OCI-LY3 (cell line): ENCODE data around the gene MLEC.

Experiments
- H2AFZ ChIP-seq: fragments of 200-600, 300-600 bp; shearing (Covaris generic); 2 replicates; pipeline ENCODE4 v1.6.0; 2014; ENCODE audit warnings: antibody characterized with exemption, low read depth, low read length
- H3K27ac ChIP-seq: fragments of 200-600, 300-600 bp; sonication (generic); 2 replicates; pipeline ENCODE4 v1.5.1; 2014; ENCODE audit warnings: mild to moderate bottlenecking, low read length, moderate library complexity, mixed read lengths
- H3K27me3 ChIP-seq: fragments of 200-600, 300-600 bp; sonication (generic); 2 replicates; pipeline ENCODE4 v1.6.1; 2014; ENCODE audit warnings: low read depth, low read length, mixed read lengths
- H3K36me3 ChIP-seq: fragments of 200-600, 300-600 bp; sonication (generic); replicated peaks from 2 replicates; pipeline ENCODE3; 2014; ENCODE audit warnings: low read depth, low read length, mixed read lengths
- H3K4me1 ChIP-seq: fragments of 300-600, 200-600 bp; sonication (generic); 2 replicates; pipeline ENCODE4 v1.6.1; 2014; ENCODE audit warnings: low read length, mixed read lengths
- H3K4me2 ChIP-seq: fragments of 200-600, 300-600 bp; sonication (generic); 2 replicates; pipeline ENCODE4 v1.6.1; 2014; ENCODE audit warnings: low read length, mixed read lengths
- H3K4me3 ChIP-seq: fragments of 300-600, 200-600 bp; sonication (generic); 2 replicates; pipeline ENCODE4 v1.5.1; 2014; ENCODE audit warnings: antibody characterized with exemption, mild to moderate bottlenecking, low read length, moderate library complexity
- H3K79me2 ChIP-seq: fragments of 300-600, 200-600 bp; shearing (Covaris generic); 2 replicates; pipeline ENCODE4 v1.6.1; 2014; ENCODE audit warnings: mild to moderate bottlenecking, low read length, mixed read lengths
- H3K9ac ChIP-seq: fragments of 300-600, 200-600 bp; shearing (Covaris generic); 2 replicates; pipeline ENCODE4 v1.6.0; 2014; ENCODE audit warnings: mild to moderate bottlenecking, low read length, moderate library complexity
- H3K9me3 ChIP-seq: fragments of 200-600, 300-600 bp; shearing (Covaris generic); 2 replicates; pipeline ENCODE4 v1.6.1; 2014; ENCODE audit warnings: low read length, mixed read lengths; ENCODE audit not compliant: insufficient read depth
- H4K20me1 ChIP-seq: fragments of 200-600, 300-600 bp; sonication (generic); 2 replicates; pipeline ENCODE4 v1.6.1; 2016; ENCODE audit warnings: low read length, mixed read lengths; ENCODE audit not compliant: insufficient read depth
- CTCF ChIP-seq: fragments of 200-600, 300-600 bp; sonication (generic); IDR thresholded peaks from 2 replicates; pipeline ENCODE4 v1.5.1; 2014; ENCODE audit warnings: antibody characterized with exemption, low read length, low read depth
- EZH2phosphoT487 ChIP-seq: fragments of 200-600 bp; shearing (Covaris generic); IDR thresholded peaks from 2 replicates; pipeline ENCODE4 v1.6.1; 2018; ENCODE audit warnings: antibody characterized with exemption, mixed run types, low read depth

MLEC gene

DNA sequence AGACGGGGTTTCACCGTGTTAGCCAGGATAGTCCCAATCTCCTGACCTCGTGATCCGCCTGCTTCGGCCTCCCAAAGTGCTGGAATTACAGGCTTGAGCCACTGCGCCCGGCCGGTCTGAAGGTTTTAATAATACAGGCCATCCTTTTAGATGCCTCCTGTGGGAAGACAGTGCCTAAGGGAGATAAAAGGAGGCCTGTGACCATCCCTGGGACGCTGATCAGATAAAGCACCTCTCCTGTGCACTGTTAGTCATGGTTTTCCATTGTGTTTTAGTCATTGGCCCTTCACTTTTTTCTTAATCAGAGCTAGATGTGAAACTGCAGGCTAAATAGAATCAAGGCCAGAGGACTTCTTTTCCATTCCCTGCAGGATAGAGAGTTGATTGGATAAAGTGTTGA is 31.1 kb downstream of the MLEC start:
- TF ChIP-seq EZH2phosphoT487 (no peak), CTCF (no peak)
- H3K4me3 ChIP-seq = no peak overlapping the region
- peaks cover 73% of the 10 kb centered on the region for H3K36me3 ChIP-seq
- no peak overlapping the region for H3K9ac ChIP-seq
- H3K9me3 ChIP-seq = no peaks in the 10 kb centered on the region
- H3K4me2 ChIP-seq = no peak overlapping the region
- H3K27ac ChIP-seq = no peak overlapping the region
- H3K79me2 ChIP-seq = no peaks in the 10 kb centered on the region; the same call in 1 of the 2 replicates
- H3K4me1 ChIP-seq = peaks cover 9% of the 10 kb centered on the region; the same call in 1 of the 2 replicates
- no peak overlapping the region for H2AFZ ChIP-seq
- no peaks in the 10 kb centered on the region for H3K27me3 ChIP-seq
- H4K20me1 ChIP-seq = peaks cover 9% of the 10 kb centered on the region; the same call in 1 of the 2 replicates

- TF ChIP-seq CTCF (no peak), EZH2phosphoT487 (no peak)
- Histone ChIP-seq H3K9me3 (no peaks in the 10 kb centered on the region), H3K27ac (no peak overlapping the region), H3K79me2 (no peaks in the 10 kb centered on the region), H3K4me2 (no peak overlapping the region), H2AFZ (no peak overlapping the region), H3K9ac (no peak overlapping the region), H3K4me1 (peaks cover 9% of the 10 kb centered on the region; the same call in 1 of the 2 replicates), H3K4me3 (no peak overlapping the region), H4K20me1 (peaks cover 9% of the 10 kb centered on the region; the same call in 1 of the 2 replicates), H3K36me3 (peaks cover 73% of the 10 kb centered on the region), H3K27me3 (no peaks in the 10 kb centered on the region)
These were observed 32.1 kb downstream of the MLEC start for GRCh38 chr12:120719072-120719471.

GRCh38 chr12:120719496-120720233 is 32.7 kb downstream of the MLEC start:
- no peak overlapping the region for H2AFZ ChIP-seq
- peaks cover 73% of the 10 kb centered on the region for H3K36me3 ChIP-seq
- H3K79me2 ChIP-seq = no peaks in the 10 kb centered on the region
- no peaks in the 10 kb centered on the region for H3K9me3 ChIP-seq
- no peaks in the 10 kb centered on the region for H3K27me3 ChIP-seq
- H3K4me1 ChIP-seq = peaks cover 9% of the 10 kb centered on the region; the same call in 1 of the 2 replicates
- no peak overlapping the region for H3K4me3 ChIP-seq
- no peak overlapping the region for H3K4me2 ChIP-seq
- TF ChIP-seq CTCF (no peak), EZH2phosphoT487 (no peak)
- no peak overlapping the region for H3K27ac ChIP-seq
- no peak overlapping the region for H3K9ac ChIP-seq
- H4K20me1 ChIP-seq = peaks cover 9% of the 10 kb centered on the region; the same call in 1 of the 2 replicates

DNA sequence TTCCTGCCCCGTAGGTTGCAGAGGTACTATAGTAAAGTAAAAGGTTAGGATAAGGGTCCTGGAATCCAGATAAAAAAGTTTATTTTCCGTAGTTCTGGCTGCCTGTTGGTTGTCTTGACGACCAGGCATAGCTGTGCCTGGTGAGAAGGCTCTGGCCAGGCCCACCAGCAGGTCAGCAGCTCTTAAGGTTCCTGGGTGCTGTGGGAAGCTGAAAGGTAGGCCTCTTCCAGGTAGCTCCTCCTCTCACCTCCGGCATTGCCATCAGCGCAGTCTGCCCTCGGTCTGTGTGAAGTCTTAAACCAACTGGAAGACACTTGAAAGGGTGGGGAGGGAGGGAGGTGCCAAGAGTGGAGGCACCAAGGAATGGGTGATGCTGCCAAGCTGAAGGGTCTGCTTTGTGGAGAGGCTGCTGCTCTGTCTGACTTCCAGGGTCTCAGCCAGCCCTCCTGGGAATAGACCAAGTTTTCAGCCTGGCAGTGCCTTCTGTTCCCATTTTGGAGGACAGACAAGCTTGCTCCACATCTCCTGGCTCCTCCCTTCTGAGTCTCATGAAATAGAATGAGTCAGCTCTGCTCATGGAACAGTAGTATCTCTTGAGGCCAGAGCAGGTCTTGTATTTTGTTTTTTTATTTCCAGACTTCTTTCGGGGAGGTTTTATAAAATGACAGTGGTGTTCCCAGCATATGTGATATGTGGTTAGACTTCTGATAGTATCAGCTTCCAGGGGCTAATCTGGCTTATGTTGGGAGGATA is 33.5 kb downstream of the MLEC start:
- TF ChIP-seq EZH2phosphoT487 (no peak), CTCF (no peak)
- Histone ChIP-seq H3K27ac (no peak overlapping the region), H3K9me3 (no peaks in the 10 kb centered on the region), H3K36me3 (peaks cover 71% of the 10 kb centered on the region), H3K4me2 (no peak overlapping the region), H3K4me3 (no peak overlapping the region), H3K27me3 (no peaks in the 10 kb centered on the region), H4K20me1 (peaks cover 9% of the 10 kb centered on the region; the same call in 1 of the 2 replicates), H3K4me1 (peaks cover 9% of the 10 kb centered on the region; the same call in 1 of the 2 replicates), H2AFZ (no peak overlapping the region), H3K79me2 (no peaks in the 10 kb centered on the region), H3K9ac (no peak overlapping the region)
